Ammon's horn (tissue), 1 donor: Measurements from ENCODE around the gene SLC4A7.
"Not testable (repeated sequence)": the region's sequence is repeated elsewhere in the genome, so short reads cannot be mapped to it uniquely, and the experiment has no call there.

Experiments
- DNase-seq: peaks from one replicate; pipeline ENCODE4 v3.0.0-alpha.2; 2016; ENCODE audit warnings: low spot score

The SLC4A7 gene

GRCh38 chr3:27360113-27361078, 123.8 kb downstream of the SLC4A7 start:
- DNase-seq: no peak

- DNase-seq: no peak
Observed at GRCh38 chr3:27358372-27358771, 125.8 kb downstream of the SLC4A7 start.

GRCh38 chr3:27357665-27358258, 126.4 kb downstream of the SLC4A7 start:
- DNase-seq: peak; percentile 60

- DNase-seq: no peak
Observed at GRCh38 chr3:27356976-27357375, 127.2 kb downstream of the SLC4A7 start.

GRCh38 chr3:27354588-27355203, 129.5 kb downstream of the SLC4A7 start:
- no peak for DNase-seq

GRCh38 chr3:27354161-27354560, 130.0 kb downstream of the SLC4A7 start:
- no peak for DNase-seq

- DNase-seq: no peak
Observed at GRCh38 chr3:27353221-27353620, 131.0 kb downstream of the SLC4A7 start.

- DNase-seq: no peak
Observed at GRCh38 chr3:27352047-27352446, 132.1 kb downstream of the SLC4A7 start.

- no peak for DNase-seq
Observed at GRCh38 chr3:27349832-27350231, 134.4 kb downstream of the SLC4A7 start.

GRCh38 chr3:27345959-27346865, 138.0 kb downstream of the SLC4A7 start:
- DNase-seq: no peak

GRCh38 chr3:27345493-27345892, 138.7 kb downstream of the SLC4A7 start:
- no peak for DNase-seq

GRCh38 chr3:27345045-27345444, 139.1 kb downstream of the SLC4A7 start:
- DNase-seq: no peak

- DNase-seq: no peak
Observed at GRCh38 chr3:27344192-27344591, 140.0 kb downstream of the SLC4A7 start.

GRCh38 chr3:27342267-27342666, 141.9 kb downstream of the SLC4A7 start:
- DNase-seq: no peak

- DNase-seq: no peak
Observed at GRCh38 chr3:27340534-27340933, 143.7 kb downstream of the SLC4A7 start.

GRCh38 chr3:27335571-27335970, 148.6 kb downstream of the SLC4A7 start:
- DNase-seq: no peak

GRCh38 chr3:27333843-27334242, 150.3 kb downstream of the SLC4A7 start:
- DNase-seq: no peak

GRCh38 chr3:27328982-27329762, 155.0 kb downstream of the SLC4A7 start:
- not testable (repeated sequence) for DNase-seq

GRCh38 chr3:27326629-27327545, 157.3 kb downstream of the SLC4A7 start:
- DNase-seq: no peak

- no peak for DNase-seq
Observed at GRCh38 chr3:27326202-27326601, 158.0 kb downstream of the SLC4A7 start.
